CD4-positive, alpha-beta T cell (primary cell): ENCODE results near the gene ZFP36L2. TPM values are rescaled to one million over a fixed set of nuclear protein-coding genes. Genes with fewer than 3 reads are reported as not detected.

Experiments used
- ATAC-seq: fragments of 200-7000 bp; cut with Tn5 transposase; one replicate; pipeline ENCODE4 v1.10.0; 2022; ENCODE audit warnings: mild to moderate bottlenecking; ENCODE audit not compliant: poor library complexity
- CTCF ChIA-PET: fragments of 350-600 bp; sonication (Branson Sonifier 250); formaldehyde crosslinking; loops from one replicate; lab custom pipeline; 2021; ENCODE audit warnings: antibody characterized with exemption, inconsistent platforms; lab: Charles Lee
- POLR2A ChIA-PET: fragments of 350-600 bp; sonication (Branson Sonifier 250); formaldehyde crosslinking; loops from one replicate; lab custom pipeline; 2021; ENCODE audit warnings: antibody characterized with exemption, inconsistent platforms; lab: Charles Lee
- DNase-seq, 14 experiments: peaks; one replicate each; pipeline ENCODE4 v3.0.0-alpha.2; 2013 to 2020; ENCODE audit warnings: mixed read lengths in 2 of 14
- H3K27ac ChIP-seq, 2 donors: one replicate each; pipeline versions ENCODE4 v1.5.1 to v1.7.0; 2013; ENCODE audit warnings: low read length in 2 of 2, low read depth in 1 of 2, mild to moderate bottlenecking in 1 of 2
- H3K27me3 ChIP-seq, 2 experiments: 1 replicate in 1 of 2; 2 replicates in 1 of 2; pipeline versions ENCODE4 v1.6.1 to v1.7.0; 2013; ENCODE audit warnings: low read length in 2 of 2, control low read depth in 1 of 2, mild to moderate bottlenecking in 1 of 2, moderate library complexity in 1 of 2; ENCODE audit not compliant: insufficient read depth in 2 of 2, control insufficient read depth in 1 of 2
- H3K36me3 ChIP-seq: one replicate; pipeline ENCODE4 v1.6.1; 2013; ENCODE audit warnings: low read length, control low read depth; ENCODE audit not compliant: insufficient read depth
- H3K4me1 ChIP-seq: one replicate; pipeline ENCODE4 v1.6.1; 2013; ENCODE audit warnings: low read length, control low read depth; ENCODE audit not compliant: insufficient read depth
- H3K4me3 ChIP-seq: one replicate; pipeline ENCODE4 v1.5.1; 2013; ENCODE audit warnings: mild to moderate bottlenecking, low read length, moderate library complexity
- H3K9me3 ChIP-seq, 2 experiments: 1 replicate in 1 of 2; 2 replicates in 1 of 2; pipeline versions ENCODE4 v1.6.1 to v1.7.0; 2013; ENCODE audit warnings: low read length in 2 of 2, mild to moderate bottlenecking in 2 of 2, control low read depth in 1 of 2, moderate library complexity in 1 of 2; ENCODE audit not compliant: control insufficient read depth in 1 of 2, insufficient read depth in 1 of 2
- H3K27ac Mint-ChIP-seq: one replicate; pipeline ENCODE4 v1.8.0; 2020; ENCODE audit warnings: mixed read lengths
- H3K27me3 Mint-ChIP-seq: one replicate; pipeline ENCODE4 v1.8.0; 2021; ENCODE audit warnings: mixed read lengths
- H3K36me3 Mint-ChIP-seq: one replicate; pipeline ENCODE4 v1.8.0; 2021; ENCODE audit warnings: low read depth, mixed read lengths
- H3K4me1 Mint-ChIP-seq: one replicate; pipeline ENCODE4 v1.8.0; 2021; ENCODE audit warnings: low read depth, mixed read lengths
- H3K4me3 Mint-ChIP-seq: one replicate; pipeline ENCODE4 v1.8.0; 2020; ENCODE audit warnings: mild to moderate bottlenecking, mixed read lengths
- H3K9me3 Mint-ChIP-seq: one replicate; pipeline ENCODE4 v1.8.0; 2020; ENCODE audit warnings: mixed read lengths
- CTCF ChIP-seq: fragments of 200-600 bp; IDR thresholded peaks from one replicate; pipeline ENCODE4 v1.8.0; 2022; ENCODE audit warnings: antibody characterized with exemption, mild to moderate bottlenecking
- intact Hi-C, 2 experiments: fragments of 100-400 bp; cut with DNase I in 1 of 2; cut with micrococcal nuclease in 1 of 2; formaldehyde crosslinking; loops; one replicate each; pipeline versions ENCODE4 v1.15.1 to v1.9.0; 2023 to 2025; cut with DNase I, micrococcal nuclease
- total RNA-seq, 174 experiments: library from RNA in 2 of 174; stranded (reverse) in 2 of 174; gene quantifications; one replicate each; pipeline ENCODE4 v1.2.3 and lab custom pipeline; 2021 to 2026

The ZFP36L2 gene
- total RNA-seq, 2 experiments from 2014 or later: 1,602 to 1,631 TPM

GRCh38 chr2:43259512-43259911 is 33.1 kb upstream of the ZFP36L2 start:
- peaks cover 44% of the 10 kb centered on the region for H3K36me3 Mint-ChIP-seq
- no peaks in the 10 kb centered on the region for H3K9me3 Mint-ChIP-seq
- TF ChIP-seq CTCF: no peak
- no peaks in the 10 kb centered on the region for H3K27me3 Mint-ChIP-seq
- Histone ChIP-seq H3K4me1 (no peaks in the 10 kb centered on the region), H3K27me3 (no peaks in the 10 kb centered on the region), H3K4me3 (no peak overlapping the region), H3K36me3 (peaks cover 15% of the 10 kb centered on the region), H3K27ac (no peak overlapping the region), H3K9me3 (no peaks in the 10 kb centered on the region)
- no peak overlapping the region for H3K4me3 Mint-ChIP-seq
- intact Hi-C loops: no loop called here
- CTCF ChIA-PET: no interaction called here
- ATAC-seq: no peak
- no peaks in the 10 kb centered on the region for H3K4me1 Mint-ChIP-seq
- no peak overlapping the region for H3K27ac Mint-ChIP-seq
- POLR2A ChIA-PET: interaction anchor here (0.6 kb wide), 1 partner anchor 15 kb away, joined by 3 read pairs; no protein-coding TSS in a partner anchor
- DNase-seq: no peak

GRCh38 chr2:43258547-43259156 is 32.2 kb upstream of the ZFP36L2 start:
- Mint-ChIP-seq H3K27me3 (no peaks in the 10 kb centered on the region), H3K4me1 (no peaks in the 10 kb centered on the region), H3K27ac (no peak overlapping the region), H3K9me3 (no peaks in the 10 kb centered on the region), H3K36me3 (peaks cover 38% of the 10 kb centered on the region), H3K4me3 (no peak overlapping the region)
- Histone ChIP-seq H3K4me3 (no peak overlapping the region), H3K9me3 (no peaks in the 10 kb centered on the region), H3K27me3 (no peaks in the 10 kb centered on the region), H3K36me3 (peaks cover 15% of the 10 kb centered on the region), H3K4me1 (no peaks in the 10 kb centered on the region), H3K27ac (no peak overlapping the region)
- CTCF ChIA-PET: no interaction called here
- POLR2A ChIA-PET: no interaction called here
- DNase-seq (no peak), ATAC-seq (no peak)
- TF ChIP-seq CTCF: no peak
- intact Hi-C loops: no loop called here

GRCh38 chr2:43255296-43255910 is 29.0 kb upstream of the ZFP36L2 start:
- Mint-ChIP-seq H3K9me3 (no peaks in the 10 kb centered on the region), H3K4me1 (no peaks in the 10 kb centered on the region), H3K27me3 (no peaks in the 10 kb centered on the region), H3K36me3 (peaks cover 21% of the 10 kb centered on the region), H3K4me3 (no peak overlapping the region), H3K27ac (no peak overlapping the region)
- no peak overlapping the region for H3K27ac ChIP-seq
- POLR2A ChIA-PET: no interaction called here
- intact Hi-C loops: no loop called here
- no peak overlapping the region for H3K4me3 ChIP-seq
- DNase-seq (no peak), ATAC-seq (no peak)
- no peaks in the 10 kb centered on the region for H3K9me3 ChIP-seq
- no peak for TF ChIP-seq CTCF
- no peaks in the 10 kb centered on the region for H3K27me3 ChIP-seq
- CTCF ChIA-PET: no interaction called here
- H3K36me3 ChIP-seq: peaks cover 13% of the 10 kb centered on the region
- no peaks in the 10 kb centered on the region for H3K4me1 ChIP-seq
